Hepatocyte (in vitro differentiated cells): ENCODE results near the gene CD8B2.

ENCODE experiments used
- CTCF ChIP-seq: fragments of 200-600 bp; sonication (generic); IDR thresholded peaks from 2 replicates; pipeline ENCODE4 v1.5.1; 2016; ENCODE audit warnings: antibody characterized with exemption, mild to moderate bottlenecking; ENCODE audit not compliant: poor library complexity
- EZH2 ChIP-seq: fragments of 200-600 bp; sonication (generic); IDR thresholded peaks from 2 replicates; pipeline ENCODE4 v1.6.1; 2016; ENCODE audit warnings: antibody characterized with exemption, mild to moderate bottlenecking, borderline replicate concordance
- EZH2phosphoT487 ChIP-seq: fragments of 200-600 bp; sonication (generic); IDR thresholded peaks from one replicate; pipeline ENCODE4 v1.6.1; 2018; ENCODE audit warnings: antibody characterized with exemption, mild to moderate bottlenecking, low read depth, moderate library complexity; ENCODE audit not compliant: unreplicated experiment, severe bottlenecking

- TF ChIP-seq EZH2phosphoT487, result no peak
- TF ChIP-seq CTCF, result no peak
- TF ChIP-seq EZH2, result no peak
Measured at GRCh38 chr2:106561356-106561755, 74.2 kb downstream of the CD8B2 start.
